Stimulated activated CD4-positive, alpha-beta T cell treated with anti-CD3 and anti-CD28 coated beads, Interleukin-12 subunit alpha, Interleukin-12 subunit beta, amount 100 ng/mL, for 48 hours (primary cell): ENCODE data around the gene DDX19B.
"Not testable (repeated sequence)": the region's sequence is repeated elsewhere in the genome, so short reads cannot be mapped to it uniquely, and the experiment has no call there.

Experiments used
- DNase-seq, 3 donors: peaks; one replicate each; pipeline ENCODE4 v3.0.0-alpha.2; 2020; ENCODE audit warnings: low read depth in 2 of 3, low spot score in 1 of 3

DDX19B gene

GRCh38 chr16:70287304-70287971, 11.5 kb upstream of the DDX19B start:
- not testable (repeated sequence) for DNase-seq

GRCh38 chr16:70289229-70290094, 9.5 kb upstream of the DDX19B start, which contains the start of gene AARS1:
TSS of gene AARS1 (minus strand) at chr16:70289506. CDS start at chr16:70282763, 6,743 bp downstream.
- peak; percentile 91 to 96 (median 94) for DNase-seq

- DNase-seq, result no peak
Observed at GRCh38 chr16:70290949-70291519, 8.0 kb upstream of the DDX19B start.

GRCh38 chr16:70292148-70292547, 6.8 kb upstream of the DDX19B start:
- DNase-seq, result not testable (repeated sequence)

- no peak for DNase-seq
Observed at GRCh38 chr16:70294385-70295025, 4.5 kb upstream of the DDX19B start.

GRCh38 chr16:70295634-70296033, 3.4 kb upstream of the DDX19B start:
- DNase-seq, result no peak

- DNase-seq, result no peak
Observed at GRCh38 chr16:70301121-70301520, 2.1 kb downstream of the DDX19B start.

- no peak for DNase-seq
Observed at GRCh38 chr16:70302745-70303144, 3.8 kb downstream of the DDX19B start.

GRCh38 chr16:70304892-70305448, 6.0 kb downstream of the DDX19B start:
- no peak for DNase-seq

- DNase-seq, result no peak
Observed at GRCh38 chr16:70306880-70307279, 7.9 kb downstream of the DDX19B start.

- not testable (repeated sequence) for DNase-seq
Observed at GRCh38 chr16:70307726-70308125, 8.7 kb downstream of the DDX19B start.

- DNase-seq, result no peak
Observed at GRCh38 chr16:70320121-70320520, 21.1 kb downstream of the DDX19B start.

GRCh38 chr16:70324998-70325747, 26.2 kb downstream of the DDX19B start:
- DNase-seq, result no peak

- DNase-seq, result no peak
Observed at GRCh38 chr16:70331091-70331490, 32.1 kb downstream of the DDX19B start.

GRCh38 chr16:70331588-70332358, 32.8 kb downstream of the DDX19B start:
- peak in 1 of 3 donors; percentile 4 for DNase-seq

GRCh38 chr16:70332728-70333127, 33.7 kb downstream of the DDX19B start:
- DNase-seq, result not testable (repeated sequence)

- no peak for DNase-seq
Observed at GRCh38 chr16:70337814-70338213, 38.8 kb downstream of the DDX19B start.

- no peak for DNase-seq
Observed at GRCh38 chr16:70341600-70341999, 42.6 kb downstream of the DDX19B start.

GRCh38 chr16:70342016-70342415, 43.0 kb downstream of the DDX19B start:
- DNase-seq, result no peak

GRCh38 chr16:70345840-70346239, 46.9 kb downstream of the DDX19B start:
- no peak for DNase-seq
